Natural killer cell (primary cell): ENCODE results near the gene BCL3. TPM values are rescaled to one million over a fixed set of nuclear protein-coding genes. Genes with fewer than 3 reads are reported as not detected.

ENCODE experiments used
- ATAC-seq, 3 donors: fragments of 150-1000 bp in 2 of 3; fragments of 200-7000 bp in 1 of 3; cut with Tn5 transposase; 1 replicate in 1 of 3; 2 replicates in 2 of 3; pipeline ENCODE4 v1.10.0; 2021; ENCODE audit warnings: mild to moderate bottlenecking in 2 of 3, moderate library complexity in 2 of 3
- DNase-seq, 2 donors: peaks; one replicate each; pipeline versions ENCODE4 v3.0.0 to v3.0.0-alpha.2; 2013 to 2021; ENCODE audit warnings: mixed read lengths in 1 of 2
- H3K27ac ChIP-seq: one replicate; pipeline ENCODE4 v1.5.1; 2013; ENCODE audit warnings: mild to moderate bottlenecking, low read length
- H3K27me3 ChIP-seq: one replicate; pipeline ENCODE4 v1.6.1; 2013; ENCODE audit warnings: low read length; ENCODE audit not compliant: control insufficient read depth, insufficient read depth
- H3K36me3 ChIP-seq: one replicate; pipeline ENCODE4 v1.6.1; 2013; ENCODE audit warnings: low read length; ENCODE audit not compliant: control insufficient read depth, insufficient read depth
- H3K4me1 ChIP-seq: one replicate; pipeline ENCODE4 v1.6.1; 2013; ENCODE audit warnings: low read length; ENCODE audit not compliant: control insufficient read depth, insufficient read depth
- H3K4me3 ChIP-seq: one replicate; pipeline ENCODE4 v1.5.1; 2013; ENCODE audit warnings: low read length
- H3K9me3 ChIP-seq: one replicate; pipeline ENCODE4 v1.6.1; 2013; ENCODE audit warnings: low read length; ENCODE audit not compliant: control insufficient read depth, insufficient read depth
- H3K27ac Mint-ChIP-seq, 2 donors: one replicate each; pipeline ENCODE4 v1.8.0; 2022; ENCODE audit warnings: mild to moderate bottlenecking in 2 of 2, mixed read lengths in 2 of 2, moderate library complexity in 1 of 2
- H3K27me3 Mint-ChIP-seq, 2 donors: one replicate each; pipeline ENCODE4 v1.8.0; 2022; ENCODE audit warnings: low read depth in 2 of 2, mixed read lengths in 2 of 2
- H3K36me3 Mint-ChIP-seq: one replicate; pipeline ENCODE4 v1.8.0; 2022; ENCODE audit warnings: mixed read lengths
- H3K4me1 Mint-ChIP-seq, 2 donors: one replicate each; pipeline ENCODE4 v1.8.0; 2022; ENCODE audit warnings: mixed read lengths in 2 of 2
- H3K4me3 Mint-ChIP-seq: one replicate; pipeline ENCODE4 v1.8.0; 2022; ENCODE audit warnings: mild to moderate bottlenecking, moderate library complexity, mixed read lengths
- H3K9me3 Mint-ChIP-seq, 2 donors: one replicate each; pipeline ENCODE4 v1.8.0; 2022; ENCODE audit warnings: mixed read lengths in 2 of 2
- WGBS: methylation state at CpG from one replicate; pipeline ENCODE4 v1.1.7; 2013; ENCODE audit warnings: missing lambda C conversion rate; ENCODE audit not compliant: insufficient coverage; 5-methylcytosine and 5-hydroxymethylcytosine counted together
- intact Hi-C: fragments of 100-400 bp; cut with micrococcal nuclease; formaldehyde crosslinking; loops from one replicate; pipeline ENCODE4 v1.14.2; 2022
- total RNA-seq, 4 donors: library from RNA; stranded (reverse); fragments of 120-200 nt in 1 of 4; gene quantifications; one replicate each; pipeline versions ENCODE4 v1.2.3 to v1.2.4, GENCODE V29; 2013 to 2022
- TF ChIP-seq, protein P1 (sequence below): fragments of 200-600 bp; IDR thresholded peaks from one replicate; pipeline ENCODE4 v1.8.0; 2022; ENCODE audit warnings: antibody characterized with exemption

BCL3 gene
- total RNA-seq, 3 donors from 2014 or later (not counting 1 experiment from before 2014, with no cell fraction given), result 152 to 199 (median 164) TPM

GRCh38 chr19:44799627-44800346 lies 51.3 kb downstream of the BCL3 start:
- Mint-ChIP-seq H3K27ac (no peak overlapping the region), H3K27me3 (peaks cover 0 to 2% of the 10 kb centered on the region in 2 donors), H3K36me3 (no peaks in the 10 kb centered on the region), H3K9me3 (no peaks in the 10 kb centered on the region), H3K4me1 (no peaks in the 10 kb centered on the region), H3K4me3 (no peak overlapping the region)
- ATAC-seq (no peak), DNase-seq (no peak)
- Histone ChIP-seq H3K27me3 (no peaks in the 10 kb centered on the region), H3K9me3 (no peaks in the 10 kb centered on the region), H3K4me1 (peaks cover 5% of the 10 kb centered on the region), H3K4me3 (no peak overlapping the region), H3K27ac (no peak overlapping the region), H3K36me3 (no peaks in the 10 kb centered on the region)
- WGBS, result 82% methylated on average over 9 of the region's 10 CpGs
- TF ChIP-seq, protein P1, sequence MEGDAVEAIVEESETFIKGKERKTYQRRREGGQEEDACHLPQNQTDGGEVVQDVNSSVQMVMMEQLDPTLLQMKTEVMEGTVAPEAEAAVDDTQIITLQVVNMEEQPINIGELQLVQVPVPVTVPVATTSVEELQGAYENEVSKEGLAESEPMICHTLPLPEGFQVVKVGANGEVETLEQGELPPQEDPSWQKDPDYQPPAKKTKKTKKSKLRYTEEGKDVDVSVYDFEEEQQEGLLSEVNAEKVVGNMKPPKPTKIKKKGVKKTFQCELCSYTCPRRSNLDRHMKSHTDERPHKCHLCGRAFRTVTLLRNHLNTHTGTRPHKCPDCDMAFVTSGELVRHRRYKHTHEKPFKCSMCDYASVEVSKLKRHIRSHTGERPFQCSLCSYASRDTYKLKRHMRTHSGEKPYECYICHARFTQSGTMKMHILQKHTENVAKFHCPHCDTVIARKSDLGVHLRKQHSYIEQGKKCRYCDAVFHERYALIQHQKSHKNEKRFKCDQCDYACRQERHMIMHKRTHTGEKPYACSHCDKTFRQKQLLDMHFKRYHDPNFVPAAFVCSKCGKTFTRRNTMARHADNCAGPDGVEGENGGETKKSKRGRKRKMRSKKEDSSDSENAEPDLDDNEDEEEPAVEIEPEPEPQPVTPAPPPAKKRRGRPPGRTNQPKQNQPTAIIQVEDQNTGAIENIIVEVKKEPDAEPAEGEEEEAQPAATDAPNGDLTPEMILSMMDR, result no peak
- intact Hi-C loops, result loop anchor here (1.0 to 10.0 kb wide), 3 partner anchors 46 to 538 kb away; no protein-coding TSS in a partner anchor

DNA sequence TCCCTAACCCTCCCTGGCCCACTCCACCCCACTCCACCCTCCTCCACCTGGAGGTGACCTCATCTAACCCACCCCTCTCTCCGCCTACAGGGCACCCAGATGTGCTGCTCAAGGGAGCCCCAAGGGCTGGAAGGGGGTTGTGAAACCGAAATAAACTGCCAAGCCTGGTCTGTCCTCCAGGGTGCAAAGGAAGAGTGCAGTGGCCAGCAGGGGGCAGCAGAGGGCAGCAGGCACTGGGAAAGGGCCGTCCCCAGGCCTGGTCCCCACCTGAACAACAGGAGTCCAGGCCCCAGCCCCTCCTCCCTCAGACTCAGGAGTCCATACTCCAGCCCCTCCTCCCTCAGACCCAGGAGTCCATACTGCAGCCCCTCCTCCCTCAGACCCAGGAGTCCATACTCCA lies 52.0 kb downstream of the BCL3 start:
- Mint-ChIP-seq H3K9me3 (no peaks in the 10 kb centered on the region), H3K4me1 (no peaks in the 10 kb centered on the region), H3K4me3 (no peak overlapping the region), H3K27ac (no peak overlapping the region), H3K27me3 (peaks cover 0 to 2% of the 10 kb centered on the region in 2 donors), H3K36me3 (no peaks in the 10 kb centered on the region)
- WGBS, result 0% methylated on average over 3 of the region's 3 CpGs
- DNase-seq, result peak; percentile 83 to 87
- Histone ChIP-seq H3K9me3 (no peaks in the 10 kb centered on the region), H3K4me1 (peaks cover 5% of the 10 kb centered on the region), H3K27ac (no peak overlapping the region), H3K36me3 (no peaks in the 10 kb centered on the region), H3K4me3 (no peak overlapping the region), H3K27me3 (no peaks in the 10 kb centered on the region)
- TF ChIP-seq, protein P1, result peak; percentile 73
- ATAC-seq, result peak; percentile 93 to 99 (median 99)
- intact Hi-C loops, result loop anchor here (1.0 to 10.0 kb wide), 3 partner anchors 45 to 537 kb away; no protein-coding TSS in a partner anchor

- 87% methylated on average over 13 of the region's 13 CpGs for WGBS
- intact Hi-C loops, result loop anchor here (5.0 to 10.0 kb wide), 2 partner anchors 251 to 534 kb away; no protein-coding TSS in a partner anchor
- Histone ChIP-seq H3K27ac (no peak overlapping the region), H3K9me3 (no peaks in the 10 kb centered on the region), H3K27me3 (peaks cover 2% of the 10 kb centered on the region), H3K4me3 (no peak overlapping the region), H3K4me1 (peaks cover 9% of the 10 kb centered on the region), H3K36me3 (no peaks in the 10 kb centered on the region)
- ATAC-seq (no peak), DNase-seq (no peak)
- H3K27me3 Mint-ChIP-seq, result peaks cover 0 to 10% of the 10 kb centered on the region in 2 donors
- no peak overlapping the region for H3K4me3 Mint-ChIP-seq
- H3K36me3 Mint-ChIP-seq, result no peaks in the 10 kb centered on the region
- peaks cover 0 to 3% of the 10 kb centered on the region in 2 donors for H3K4me1 Mint-ChIP-seq
- no peaks in the 10 kb centered on the region for H3K9me3 Mint-ChIP-seq
- TF ChIP-seq, protein P1, result no peak
- H3K27ac Mint-ChIP-seq, result no peak overlapping the region
Observed at GRCh38 chr19:44803442-44804428, 55.2 kb downstream of the BCL3 start.
